ENCODE results near the gene OCIAD1.

GRCh38 chr4:48854395-48854683 lies 23.5 kb downstream of the OCIAD1 start:
- TF ChIP-seq SUZ12 (IDR thresholded peaks at IDR 0.05; ENCODE audit: unreplicated experiment) (no peak), KDM1A (IDR thresholded peaks at IDR 0.05; ENCODE audit: borderline replicate concordance) (no peak)

Data from GM12878 (cell line).